ENCODE results near the gene NT5C3A. TPM values are rescaled to one million over a fixed set of nuclear protein-coding genes. Genes with fewer than 3 reads are reported as not detected.
"Not testable (repeated sequence)": the region's sequence is repeated elsewhere in the genome, so short reads cannot be mapped to it uniquely, and the experiment has no call there.

Gene NT5C3A
- total RNA-seq, 4 donors from 2014 or later = 37.5 to 101 (median 71.4) TPM

- in situ Hi-C loops (cut with MboI; ENCODE audit: low sequenced_read_pairs in 4 of 4) = no loop called here
- H3K9me3 ChIP-seq = no peaks in the 10 kb centered on the region
- H3K27ac ChIP-seq = no peak overlapping the region
- no peak overlapping the region for H3K4me3 ChIP-seq
- ATAC-seq = no peak
- no peaks in the 10 kb centered on the region for H3K4me1 ChIP-seq
- intact Hi-C loops (cut with DNase I; ENCODE audit: low total_unique reads) = no loop called here
- H3K27me3 ChIP-seq = no peaks in the 10 kb centered on the region
- peaks cover 3 to 50% of the 10 kb centered on the region in 2 donors for H3K36me3 ChIP-seq
- DNase-seq = no peak
- TF ChIP-seq CTCF (IDR thresholded peaks at IDR 0.05 in 4 of 5, conservative IDR thresholded peaks at IDR 0.05 in 1 of 5) = no peak
- no peak for TF ChIP-seq POLR2A (IDR thresholded peaks at IDR 0.05)
Measured at GRCh38 chr7:33012364-33012763, 50.2 kb downstream of the NT5C3A start.

- Histone ChIP-seq H3K4me3 (no peak overlapping the region), H3K9me3 (no peaks in the 10 kb centered on the region), H3K36me3 (peaks cover 0 to 35% of the 10 kb centered on the region in 2 donors), H3K4me1 (no peaks in the 10 kb centered on the region), H3K27ac (no peak overlapping the region), H3K27me3 (no peaks in the 10 kb centered on the region)
- intact Hi-C loops (cut with DNase I; ENCODE audit: low total_unique reads) = no loop called here
- ATAC-seq (no peak), DNase-seq (no peak)
- TF ChIP-seq CTCF (IDR thresholded peaks at IDR 0.05 in 4 of 5, conservative IDR thresholded peaks at IDR 0.05 in 1 of 5) (no peak), POLR2A (IDR thresholded peaks at IDR 0.05) (no peak)
- in situ Hi-C loops (cut with MboI; ENCODE audit: low sequenced_read_pairs in 4 of 4) = no loop called here
Measured at GRCh38 chr7:33009734-33010133, 52.8 kb downstream of the NT5C3A start.

GRCh38 chr7:33005690-33006089 is 56.9 kb downstream of the NT5C3A start:
- H3K27me3 ChIP-seq; intact Hi-C loops (cut with DNase I; ENCODE audit: low total_unique reads); in situ Hi-C loops (cut with MboI; ENCODE audit: low sequenced_read_pairs in 4 of 4); DNase-seq; H3K4me1 ChIP-seq; H3K4me3 ChIP-seq; ATAC-seq; H3K9me3 ChIP-seq; H3K27ac ChIP-seq; H3K36me3 ChIP-seq: not testable (repeated sequence)

- H3K4me1 ChIP-seq; H3K36me3 ChIP-seq; H3K27me3 ChIP-seq; DNase-seq; intact Hi-C loops (cut with DNase I; ENCODE audit: low total_unique reads); H3K27ac ChIP-seq; ATAC-seq; in situ Hi-C loops (cut with MboI; ENCODE audit: low sequenced_read_pairs in 4 of 4); H3K9me3 ChIP-seq; H3K4me3 ChIP-seq: not testable (repeated sequence)
Measured at GRCh38 chr7:33005193-33005592, 57.4 kb downstream of the NT5C3A start.

- ATAC-seq; in situ Hi-C loops (cut with MboI; ENCODE audit: low sequenced_read_pairs in 4 of 4); DNase-seq; H3K4me1 ChIP-seq; H3K27me3 ChIP-seq; H3K4me3 ChIP-seq; H3K36me3 ChIP-seq; intact Hi-C loops (cut with DNase I; ENCODE audit: low total_unique reads); H3K27ac ChIP-seq; H3K9me3 ChIP-seq: not testable (repeated sequence)
Measured at GRCh38 chr7:33004104-33004616, 58.4 kb downstream of the NT5C3A start.

- H3K36me3 ChIP-seq; DNase-seq; H3K27ac ChIP-seq; H3K9me3 ChIP-seq; in situ Hi-C loops (cut with MboI; ENCODE audit: low sequenced_read_pairs in 4 of 4); H3K4me3 ChIP-seq; ATAC-seq; H3K27me3 ChIP-seq; H3K4me1 ChIP-seq; intact Hi-C loops (cut with DNase I; ENCODE audit: low total_unique reads): not testable (repeated sequence)
Measured at GRCh38 chr7:33003111-33003510, 59.5 kb downstream of the NT5C3A start.

GRCh38 chr7:32999380-32999779 is 63.2 kb downstream of the NT5C3A start:
- H3K9me3 ChIP-seq; ATAC-seq; intact Hi-C loops (cut with DNase I; ENCODE audit: low total_unique reads); in situ Hi-C loops (cut with MboI; ENCODE audit: low sequenced_read_pairs in 4 of 4); H3K4me3 ChIP-seq; DNase-seq; H3K27me3 ChIP-seq; H3K4me1 ChIP-seq; H3K36me3 ChIP-seq: not testable (repeated sequence)
- peak overlapping the region in 3 of 4 donors; percentile 46 to 66 (median 58) for H3K27ac ChIP-seq

- intact Hi-C loops (cut with DNase I; ENCODE audit: low total_unique reads); H3K9me3 ChIP-seq; H3K4me3 ChIP-seq; H3K36me3 ChIP-seq; H3K4me1 ChIP-seq; H3K27me3 ChIP-seq; in situ Hi-C loops (cut with MboI; ENCODE audit: low sequenced_read_pairs in 4 of 4); DNase-seq: not testable (repeated sequence)
- H3K27ac ChIP-seq = peak overlapping the region; percentile 46 to 66 (median 56)
- ATAC-seq = peak; percentile 62 to 83
Measured at GRCh38 chr7:32998361-32999171, 64.0 kb downstream of the NT5C3A start.

GRCh38 chr7:32997956-32998355 is 64.6 kb downstream of the NT5C3A start:
- intact Hi-C loops (cut with DNase I; ENCODE audit: low total_unique reads); H3K9me3 ChIP-seq; H3K4me1 ChIP-seq; H3K4me3 ChIP-seq; H3K36me3 ChIP-seq; H3K27me3 ChIP-seq; in situ Hi-C loops (cut with MboI; ENCODE audit: low sequenced_read_pairs in 4 of 4); DNase-seq: not testable (repeated sequence)
- peak overlapping the region in 2 of 4 donors; percentile 58 to 62 for H3K27ac ChIP-seq
- peak in 1 of 2 donors; percentile 14 for ATAC-seq

- H3K27ac ChIP-seq; intact Hi-C loops (cut with DNase I; ENCODE audit: low total_unique reads); ATAC-seq; H3K4me1 ChIP-seq; in situ Hi-C loops (cut with MboI; ENCODE audit: low sequenced_read_pairs in 4 of 4); H3K9me3 ChIP-seq; H3K4me3 ChIP-seq; H3K27me3 ChIP-seq; DNase-seq: not testable (repeated sequence)
- peaks cover 0 to 13% of the 10 kb centered on the region in 2 donors for H3K36me3 ChIP-seq
Measured at GRCh38 chr7:32992750-32993149, 69.8 kb downstream of the NT5C3A start.

All from gastrocnemius medialis (tissue), 4 donors.